ENCODE data around the gene NPW. TPM values are rescaled to one million over a fixed set of nuclear protein-coding genes. Genes with fewer than 3 reads are reported as not detected.

The NPW gene
- total RNA-seq, 1 donor from 2014 or later, result 5.0 TPM

GRCh38 chr16:2026461-2027023 lies 7.0 kb downstream of the NPW start, which contains the start of gene NHERF2:
Gene NHERF2 (plus strand): TSS chr16:2026902. CDS start chr16:2027006, 104 bp downstream.
- peaks cover 28% of the 10 kb centered on the region for H3K27me3 Mint-ChIP-seq
- no peak for DNase-seq (ENCODE audit: low spot score, unreplicated experiment)
- peaks cover 5% of the 10 kb centered on the region for H3K4me1 Mint-ChIP-seq (ENCODE audit: low read depth)
- H3K36me3 Mint-ChIP-seq (ENCODE audit: insufficient read depth), result no peaks in the 10 kb centered on the region
- peak within 1 kb of the TSS; percentile 68 for H3K4me3 Mint-ChIP-seq (ENCODE audit: low read depth)
- TF ChIP-seq CTCF (IDR thresholded peaks at IDR 0.05; ENCODE audit: unreplicated experiment), result no peak
- no peak within 1 kb of the TSS for H3K27ac Mint-ChIP-seq
- no peaks in the 10 kb centered on the region for H3K9me3 Mint-ChIP-seq (ENCODE audit: low read depth)

DNA sequence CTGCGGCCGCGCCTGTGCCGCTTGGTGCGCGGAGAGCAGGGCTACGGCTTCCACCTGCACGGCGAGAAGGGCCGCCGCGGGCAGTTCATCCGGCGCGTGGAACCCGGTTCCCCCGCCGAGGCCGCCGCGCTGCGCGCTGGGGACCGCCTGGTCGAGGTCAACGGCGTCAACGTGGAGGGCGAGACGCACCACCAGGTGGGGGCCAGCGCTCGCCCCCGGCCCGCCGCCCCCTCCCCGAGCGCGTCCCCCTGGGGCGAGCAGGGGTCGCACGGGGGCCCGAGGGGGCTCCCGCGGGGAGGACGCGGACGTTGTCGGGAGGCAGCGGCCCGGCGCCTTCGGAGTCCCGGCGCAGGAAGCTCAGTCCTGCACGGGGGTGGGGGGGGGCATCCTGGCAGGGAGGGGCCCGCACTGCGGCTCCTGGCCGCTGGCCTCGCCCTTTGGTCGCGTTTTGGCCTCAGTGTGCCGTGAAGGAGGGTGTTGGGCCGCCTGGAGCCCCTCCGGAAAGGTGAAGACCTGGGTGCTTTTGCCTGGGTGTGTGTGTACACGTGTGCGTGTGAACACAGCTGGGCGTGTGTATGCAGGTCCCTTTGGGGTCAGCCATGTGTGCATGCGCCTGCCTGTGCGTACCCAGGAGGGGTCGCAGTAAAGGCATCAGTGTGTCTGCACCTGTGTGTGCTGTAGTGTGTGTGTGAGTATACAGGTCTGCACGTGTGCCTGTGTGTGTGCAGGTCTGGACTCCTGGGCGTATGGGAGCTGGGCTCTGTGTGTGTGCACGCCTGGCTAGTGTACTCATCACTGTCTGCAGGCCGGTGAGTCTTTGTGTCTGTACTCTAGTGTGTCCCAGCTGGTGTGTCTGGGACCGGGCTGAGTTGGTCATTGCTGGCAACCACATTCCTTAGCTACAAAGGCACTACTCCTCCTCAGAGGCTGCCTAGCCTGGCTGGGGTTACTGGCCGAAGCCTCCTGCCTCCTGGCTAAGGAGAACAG lies 7.7 kb downstream of the NPW start:
- H3K27ac Mint-ChIP-seq, result no peak overlapping the region
- H3K36me3 Mint-ChIP-seq (ENCODE audit: insufficient read depth), result no peaks in the 10 kb centered on the region
- peaks cover 5% of the 10 kb centered on the region for H3K4me1 Mint-ChIP-seq (ENCODE audit: low read depth)
- peak overlapping the region; percentile 68 for H3K4me3 Mint-ChIP-seq (ENCODE audit: low read depth)
- no peak for DNase-seq (ENCODE audit: low spot score, unreplicated experiment)
- TF ChIP-seq CTCF (IDR thresholded peaks at IDR 0.05; ENCODE audit: unreplicated experiment), result no peak
- peaks cover 25% of the 10 kb centered on the region for H3K27me3 Mint-ChIP-seq
- H3K9me3 Mint-ChIP-seq (ENCODE audit: low read depth), result no peaks in the 10 kb centered on the region

- Mint-ChIP-seq H3K4me3 (ENCODE audit: low read depth) (no peak overlapping the region), H3K9me3 (ENCODE audit: low read depth) (no peaks in the 10 kb centered on the region), H3K4me1 (ENCODE audit: low read depth) (peaks cover 1% of the 10 kb centered on the region), H3K27ac (no peak overlapping the region), H3K36me3 (ENCODE audit: insufficient read depth) (no peaks in the 10 kb centered on the region), H3K27me3 (peaks cover 21% of the 10 kb centered on the region)
- no peak for DNase-seq (ENCODE audit: low spot score, unreplicated experiment)
- no peak for TF ChIP-seq CTCF (IDR thresholded peaks at IDR 0.05; ENCODE audit: unreplicated experiment)
Observed at GRCh38 chr16:2028146-2028545, 8.6 kb downstream of the NPW start.

GRCh38 chr16:2028620-2029220 lies 9.1 kb downstream of the NPW start:
- no peak for TF ChIP-seq CTCF (IDR thresholded peaks at IDR 0.05; ENCODE audit: unreplicated experiment)
- no peak overlapping the region for H3K4me3 Mint-ChIP-seq (ENCODE audit: low read depth)
- no peaks in the 10 kb centered on the region for H3K36me3 Mint-ChIP-seq (ENCODE audit: insufficient read depth)
- peaks cover 21% of the 10 kb centered on the region for H3K27me3 Mint-ChIP-seq
- peak overlapping the region; percentile 45 for H3K27ac Mint-ChIP-seq
- no peaks in the 10 kb centered on the region for H3K9me3 Mint-ChIP-seq (ENCODE audit: low read depth)
- DNase-seq (ENCODE audit: low spot score, unreplicated experiment), result no peak
- H3K4me1 Mint-ChIP-seq (ENCODE audit: low read depth), result peaks cover 1% of the 10 kb centered on the region

GRCh38 chr16:2029350-2029749 lies 9.8 kb downstream of the NPW start:
- DNase-seq (ENCODE audit: low spot score, unreplicated experiment), result no peak
- H3K36me3 Mint-ChIP-seq (ENCODE audit: insufficient read depth), result no peaks in the 10 kb centered on the region
- H3K27me3 Mint-ChIP-seq, result peaks cover 17% of the 10 kb centered on the region
- no peak for TF ChIP-seq CTCF (IDR thresholded peaks at IDR 0.05; ENCODE audit: unreplicated experiment)
- no peak overlapping the region for H3K4me3 Mint-ChIP-seq (ENCODE audit: low read depth)
- no peak overlapping the region for H3K27ac Mint-ChIP-seq
- no peaks in the 10 kb centered on the region for H3K9me3 Mint-ChIP-seq (ENCODE audit: low read depth)
- peaks cover 1% of the 10 kb centered on the region for H3K4me1 Mint-ChIP-seq (ENCODE audit: low read depth)
